B cell (primary cell): Measurements from ENCODE around the gene MAPK4.

ENCODE experiments used
- EZH2 ChIP-seq: IDR thresholded peaks from 2 replicates; pipeline ENCODE4 v1.6.1; 2012; ENCODE audit warnings: borderline replicate concordance, low read depth, mild to moderate bottlenecking, moderate library complexity, low read length; ENCODE audit not compliant: insufficient read depth, poor library complexity, severe bottlenecking
- TF ChIP-seq, protein P1 (sequence below): fragments of 200-600 bp; IDR thresholded peaks from one replicate; pipeline ENCODE4 v1.8.0; 2022; ENCODE audit warnings: antibody characterized with exemption, mild to moderate bottlenecking

DNA sequence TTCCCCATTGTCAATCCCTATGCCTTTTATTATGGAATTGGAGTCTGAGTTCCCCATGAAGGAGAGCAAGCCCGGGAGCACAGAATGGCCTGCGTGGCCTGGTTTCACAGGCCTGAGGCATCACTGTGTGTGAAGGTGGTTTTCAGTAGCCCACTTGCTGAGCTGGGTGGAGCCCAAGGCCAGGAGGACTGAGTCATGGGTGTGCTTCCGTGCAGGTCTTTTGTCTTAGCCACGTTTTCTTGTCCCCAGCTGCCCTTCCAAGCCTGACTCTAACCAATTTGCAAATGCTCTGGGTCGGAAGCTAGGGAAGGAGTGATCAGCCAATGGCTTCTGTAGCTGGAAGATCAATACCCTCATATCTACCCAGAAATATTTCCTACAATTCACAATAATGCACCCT, 119.2 kb downstream of the MAPK4 start:
- TF ChIP-seq, protein P1, sequence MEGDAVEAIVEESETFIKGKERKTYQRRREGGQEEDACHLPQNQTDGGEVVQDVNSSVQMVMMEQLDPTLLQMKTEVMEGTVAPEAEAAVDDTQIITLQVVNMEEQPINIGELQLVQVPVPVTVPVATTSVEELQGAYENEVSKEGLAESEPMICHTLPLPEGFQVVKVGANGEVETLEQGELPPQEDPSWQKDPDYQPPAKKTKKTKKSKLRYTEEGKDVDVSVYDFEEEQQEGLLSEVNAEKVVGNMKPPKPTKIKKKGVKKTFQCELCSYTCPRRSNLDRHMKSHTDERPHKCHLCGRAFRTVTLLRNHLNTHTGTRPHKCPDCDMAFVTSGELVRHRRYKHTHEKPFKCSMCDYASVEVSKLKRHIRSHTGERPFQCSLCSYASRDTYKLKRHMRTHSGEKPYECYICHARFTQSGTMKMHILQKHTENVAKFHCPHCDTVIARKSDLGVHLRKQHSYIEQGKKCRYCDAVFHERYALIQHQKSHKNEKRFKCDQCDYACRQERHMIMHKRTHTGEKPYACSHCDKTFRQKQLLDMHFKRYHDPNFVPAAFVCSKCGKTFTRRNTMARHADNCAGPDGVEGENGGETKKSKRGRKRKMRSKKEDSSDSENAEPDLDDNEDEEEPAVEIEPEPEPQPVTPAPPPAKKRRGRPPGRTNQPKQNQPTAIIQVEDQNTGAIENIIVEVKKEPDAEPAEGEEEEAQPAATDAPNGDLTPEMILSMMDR = no peak
- no peak for TF ChIP-seq EZH2
